HepG2 (cell line): ENCODE measurements around the gene COG1. TPM values are rescaled to one million over a fixed set of nuclear protein-coding genes. Genes with fewer than 3 reads are reported as not detected.

Experiments used
- ATAC-seq: fragments of 200-7000 bp; cut with Tn5 transposase; 3 replicates; pipeline ENCODE4 v1.9.1; 2020; ENCODE audit warnings: mild to moderate bottlenecking, moderate library complexity
- BruUV-seq: library from RNA; stranded (reverse); fragments of 400-500 nt; replicated peaks from 2 replicates; lab custom pipeline; 2021; lab: Mats Ljungman, UMichigan
- CTCF ChIA-PET: fragments of 300-600 bp; formaldehyde crosslinking; extraction: SDS; loops from one replicate; lab custom pipeline; 2021; ENCODE audit warnings: low total read pairs, inconsistent platforms, low intra/inter-chr PET ratio; lab: Yijun Ruan, JAX
- POLR2A ChIA-PET: fragments of 350-600 bp; sonication (Branson Sonifier 250); formaldehyde crosslinking; loops from one replicate; lab custom pipeline; 2020; ENCODE audit warnings: antibody characterized with exemption, inconsistent platforms; lab: Yijun Ruan, JAX
- DNase-seq: peaks from one replicate; pipeline ENCODE4 v3.0.0-alpha.2; 2015; ENCODE audit warnings: low spot score
- FAIRE-seq: peaks from 3 replicates; lab custom pipeline; 2011; peaks lifted over from hg19 to GRCh38; lab: Jason Lieb, UNC
- H2AFZ ChIP-seq: one replicate; pipeline ENCODE4 v1.6.1; 2011; ENCODE audit warnings: low read length, inconsistent platforms
- H3K27ac ChIP-seq: fragments of 300-600 bp; 3 replicates; pipeline ENCODE4 v1.8.0; 2011; ENCODE audit warnings: mixed run types, mild to moderate bottlenecking, mixed read lengths, low read length, inconsistent platforms; ENCODE audit not compliant: insufficient read depth; ENCODE audit errors: extremely low read length
- H3K27me3 ChIP-seq, 2 experiments: fragments of 200-600 bp in 1 of 2; 2 replicates in 1 of 2; 3 replicates in 1 of 2; pipeline versions ENCODE4 v1.6.0 to v1.8.0; 2011; ENCODE audit warnings: low read length in 2 of 2, mild to moderate bottlenecking in 2 of 2, moderate library complexity in 2 of 2, inconsistent platforms in 1 of 2; ENCODE audit not compliant: insufficient read depth in 2 of 2, control insufficient read depth in 1 of 2
- H3K36me3 ChIP-seq, 2 experiments: fragments of 200-600 bp in 1 of 2; replicated peaks in 1 of 2; 2 replicates in 1 of 2; 3 replicates in 1 of 2; pipeline versions ENCODE4 v1.5.1 to v1.8.0; 2011; ENCODE audit warnings: low read length in 2 of 2, inconsistent platforms in 1 of 2; ENCODE audit not compliant: insufficient read depth in 2 of 2, control insufficient read depth in 1 of 2
- H3K4me1 ChIP-seq: 2 replicates; pipeline ENCODE4 v1.5.1; 2012; ENCODE audit warnings: low read length, inconsistent platforms; ENCODE audit not compliant: insufficient read depth
- H3K4me2 ChIP-seq: 2 replicates; pipeline ENCODE4 v1.6.0; 2011; ENCODE audit warnings: low read depth, low read length, inconsistent platforms
- H3K4me3 ChIP-seq, 3 experiments: fragments of 200-600 bp in 1 of 3; sonication (generic), shearing (Covaris generic) in 1 of 3; replicated peaks in 1 of 3; 2 replicates each; pipeline ENCODE4 v1.5.1; 2011 to 2016; ENCODE audit warnings: low read length in 3 of 3, inconsistent platforms in 2 of 3, low read depth in 2 of 3, mild to moderate bottlenecking in 2 of 3, control low read depth in 1 of 3, mixed read lengths in 1 of 3; ENCODE audit not compliant: insufficient read depth in 1 of 3
- H3K79me2 ChIP-seq: one replicate; pipeline ENCODE4 v1.6.1; 2011; ENCODE audit warnings: low read length, inconsistent platforms; ENCODE audit not compliant: insufficient read depth
- H3K9ac ChIP-seq: 2 replicates; pipeline ENCODE4 v1.6.0; 2011; ENCODE audit warnings: mild to moderate bottlenecking, low read depth, low read length, inconsistent platforms; ENCODE audit not compliant: insufficient read depth
- H3K9me3 ChIP-seq: 2 replicates; pipeline ENCODE4 v1.5.1; 2012; ENCODE audit warnings: mild to moderate bottlenecking, low read length
- H4K20me1 ChIP-seq: 2 replicates; pipeline ENCODE4 v1.6.0; 2011; ENCODE audit warnings: inconsistent platforms, mild to moderate bottlenecking, low read length, moderate library complexity; ENCODE audit not compliant: insufficient read depth
- ATM ChIP-seq: fragments of 450-650 bp; IDR thresholded peaks from 2 replicates; pipeline ENCODE4 v1.7.1; 2017; ENCODE audit warnings: mild to moderate bottlenecking, borderline replicate concordance
- GZF1 ChIP-seq: sonication (generic); formaldehyde crosslinking; IDR thresholded peaks from 2 replicates; pipeline ENCODE4 v1.5.1; 2020; ENCODE audit warnings: mild to moderate bottlenecking, missing genetic modification reagents
- HNF1A ChIP-seq, 2 experiments: sonication (generic) in 1 of 2; formaldehyde crosslinking in 1 of 2; IDR thresholded peaks; 2 replicates each; pipeline versions ENCODE4 v1.4.0 to v1.6.1; 2016 to 2020; ENCODE audit warnings: borderline replicate concordance in 1 of 2, low read depth in 1 of 2, mild to moderate bottlenecking in 1 of 2, missing genetic modification reagents in 1 of 2
- KLF15 ChIP-seq: sonication (generic); formaldehyde crosslinking; IDR thresholded peaks from 2 replicates; pipeline ENCODE4 v1.8.1; 2023; ENCODE audit warnings: borderline replicate concordance, mild to moderate bottlenecking, inconsistent platforms, missing genetic modification reagents, mixed read lengths
- RFX1 ChIP-seq: fragments of 450-650 bp; IDR thresholded peaks from 2 replicates; pipeline ENCODE4 v1.6.1; 2017
- SMC3 ChIP-seq: IDR thresholded peaks from 2 replicates; pipeline ENCODE4 v1.6.1; 2011; ENCODE audit warnings: low read length, improper control_type of control experiment
- SNRNP70 ChIP-seq: fragments of 200-400 bp; formaldehyde crosslinking; IDR thresholded peaks from 2 replicates; pipeline ENCODE4 v1.6.1; 2017; ENCODE audit warnings: mild to moderate bottlenecking, low read depth, low read length, moderate library complexity
- TCF12 ChIP-seq, 2 experiments: fragments of 450-650 bp in 1 of 2; sonication (generic) in 1 of 2; formaldehyde crosslinking in 1 of 2; IDR thresholded peaks; 2 replicates each; pipeline versions ENCODE4 v1.6.1 to v1.8.0; 2017 to 2022; ENCODE audit warnings: antibody characterized with exemption in 1 of 2, mild to moderate bottlenecking in 1 of 2, missing genetic modification reagents in 1 of 2, moderate library complexity in 1 of 2
- ZNF619 ChIP-seq: sonication (generic); formaldehyde crosslinking; IDR thresholded peaks from 2 replicates; pipeline ENCODE4 v1.4.0; 2020; ENCODE audit warnings: mild to moderate bottlenecking, missing genetic modification reagents
- ZNF850 ChIP-seq: sonication (generic); formaldehyde crosslinking; conservative IDR thresholded peaks from 2 replicates; pipeline ENCODE4 v1.9.0; 2021; ENCODE audit warnings: mild to moderate bottlenecking, missing genetic modification reagents
- ZNF879 ChIP-seq: sonication (generic); formaldehyde crosslinking; IDR thresholded peaks from 2 replicates; pipeline ENCODE4 v1.8.1; 2023; ENCODE audit warnings: missing genetic modification reagents
- WGBS: methylation state at CpG from one replicate; pipeline ENCODE4 v1.1.6; 2017; ENCODE audit warnings: low lambda C conversion rate; 5-methylcytosine and 5-hydroxymethylcytosine counted together
- in situ Hi-C: cut with HindIII; loops from 2 replicates; pipeline ENCODE4 v1.10.0; 2017; ENCODE audit warnings: low pct_unique_long_range_greater_than_20kb; ENCODE audit not compliant: extremely low pct_ligation_motif_present
- intact Hi-C: fragments of 100-400 bp; cut with micrococcal nuclease; formaldehyde crosslinking; loops from one replicate; pipeline ENCODE4 v1.10.0; 2022; ENCODE audit not compliant: unreplicated experiment
- polyA plus RNA-seq, 8 experiments: library from polyadenylated mRNA; depleted of rRNA in 3 of 8; stranded (reverse) in 7 of 8; unstranded in 1 of 8; fragments of >200 nt; fragmentation: Illumina TruSeq in 4 of 8; extraction: Trizol in 4 of 8; gene quantifications; 2 replicates each; pipeline versions ENCODE4 v1.2.1 to v1.2.3, GENCODE V29; 2011 to 2016; ENCODE audit warnings: low read depth in 4 of 8, missing spikeins in 1 of 8, mixed read lengths in 1 of 8; ENCODE audit not compliant: insufficient read depth in 1 of 8
- total RNA-seq, 5 experiments: library from RNA; depleted of rRNA; stranded (reverse); fragments of >200 nt; fragmentation: Illumina TruSeq; extraction: Trizol; gene quantifications; 2 replicates each; pipeline ENCODE4 v1.2.3, GENCODE V29; 2016; ENCODE audit warnings: low read depth in 1 of 5

COG1 gene
- total and polyA plus RNA-seq, 2 of the 13 experiments (the other 11 are each of a cell fraction or from before 2014, with no cell fraction given) = 36.6 to 39.7 TPM

- in situ Hi-C loops = loop anchor here (10.0 kb wide), 1 partner anchor 622 kb away; no protein-coding TSS in a partner anchor
- H3K4me3 ChIP-seq = no peak overlapping the region
Measured at GRCh38 chr17:73197161-73197560, 4.3 kb downstream of the COG1 start.

More at GRCh38 chr17:73197161-73197560, 4.3 kb downstream of the COG1 start:
- Histone ChIP-seq H4K20me1 (peaks cover 3% of the 10 kb centered on the region; the same call in 1 of the 2 replicates), H3K4me2 (no peak overlapping the region), H3K4me1 (peaks cover 55% of the 10 kb centered on the region), H3K9me3 (no peaks in the 10 kb centered on the region), H3K36me3 (peaks cover 30 to 57% of the 10 kb centered on the region in 2 experiments), H2AFZ (no peak overlapping the region), H3K79me2 (peaks cover 36% of the 10 kb centered on the region), H3K27me3 (no peaks in the 10 kb centered on the region; a peak in 1 of 5 replicates), H3K27ac (no peak overlapping the region), H3K9ac (no peak overlapping the region)
- ATAC-seq (no peak), DNase-seq (no peak), FAIRE-seq (no peak)
- POLR2A ChIA-PET = no interaction called here
- CTCF ChIA-PET = no interaction called here
- WGBS = 85% methylated on average over 5 of the region's 5 CpGs
- BruUV-seq = no TSS peak
- intact Hi-C loops = no loop called here
- no peak for TF ChIP-seq HNF1A (IDR thresholded peaks at IDR 0.05; ENCODE audit: low read depth)
- TF ChIP-seq HNF1A (CRISPR knock-in tag; IDR thresholded peaks at IDR 0.05; ENCODE audit: borderline replicate concordance) = no peak
- TF ChIP-seq RFX1 = no peak
- no peak for TF ChIP-seq KLF15 (CRISPR knock-in tag)
- no peak for TF ChIP-seq ZNF850
- TF ChIP-seq ZNF619 (CRISPR knock-in tag) = no peak
- no peak for TF ChIP-seq SNRNP70
- TF ChIP-seq ZNF879 = no peak
- TF ChIP-seq SMC3 = no peak
- no peak for TF ChIP-seq TCF12 (IDR thresholded peaks at IDR 0.05)
- no peak for TF ChIP-seq TCF12 (CRISPR knock-in tag; IDR thresholded peaks at IDR 0.05)
- TF ChIP-seq ATM = no peak
- no peak for TF ChIP-seq GZF1 (CRISPR knock-in tag)
